ENCODE measurements around the gene TRMT10B.

DNA sequence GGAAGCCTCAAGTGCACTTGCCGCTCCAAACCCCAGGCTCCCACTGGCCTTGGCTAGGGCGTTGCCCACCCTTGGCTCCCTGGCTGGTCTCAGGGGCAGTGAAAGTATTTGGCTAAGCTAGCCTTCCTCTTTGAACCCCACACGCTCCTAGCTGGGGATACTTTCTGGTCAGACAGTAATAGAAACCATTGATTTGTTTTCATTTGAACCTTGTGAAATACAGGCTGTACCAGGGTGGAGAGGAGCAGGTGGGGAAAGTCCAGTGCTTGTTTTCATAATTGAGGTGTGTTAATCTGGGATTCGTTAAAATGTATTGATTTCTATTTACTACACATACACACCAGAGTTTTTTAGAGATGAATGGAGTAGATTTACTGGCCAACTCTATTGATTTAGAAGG lies 45.9 kb upstream of the TRMT10B start:
- TF ChIP-seq, protein P1, sequence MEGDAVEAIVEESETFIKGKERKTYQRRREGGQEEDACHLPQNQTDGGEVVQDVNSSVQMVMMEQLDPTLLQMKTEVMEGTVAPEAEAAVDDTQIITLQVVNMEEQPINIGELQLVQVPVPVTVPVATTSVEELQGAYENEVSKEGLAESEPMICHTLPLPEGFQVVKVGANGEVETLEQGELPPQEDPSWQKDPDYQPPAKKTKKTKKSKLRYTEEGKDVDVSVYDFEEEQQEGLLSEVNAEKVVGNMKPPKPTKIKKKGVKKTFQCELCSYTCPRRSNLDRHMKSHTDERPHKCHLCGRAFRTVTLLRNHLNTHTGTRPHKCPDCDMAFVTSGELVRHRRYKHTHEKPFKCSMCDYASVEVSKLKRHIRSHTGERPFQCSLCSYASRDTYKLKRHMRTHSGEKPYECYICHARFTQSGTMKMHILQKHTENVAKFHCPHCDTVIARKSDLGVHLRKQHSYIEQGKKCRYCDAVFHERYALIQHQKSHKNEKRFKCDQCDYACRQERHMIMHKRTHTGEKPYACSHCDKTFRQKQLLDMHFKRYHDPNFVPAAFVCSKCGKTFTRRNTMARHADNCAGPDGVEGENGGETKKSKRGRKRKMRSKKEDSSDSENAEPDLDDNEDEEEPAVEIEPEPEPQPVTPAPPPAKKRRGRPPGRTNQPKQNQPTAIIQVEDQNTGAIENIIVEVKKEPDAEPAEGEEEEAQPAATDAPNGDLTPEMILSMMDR (IDR thresholded peaks at IDR 0.05): no peak
- no peak for TF ChIP-seq POLR2A (IDR thresholded peaks at IDR 0.05)

Data from thyroid gland (tissue), 4 donors.